ENCODE measurements around the gene SHE. TPM values are rescaled to one million over a fixed set of nuclear protein-coding genes. Genes with fewer than 3 reads are reported as not detected.

Gene SHE
- total and polyA plus RNA-seq, 2 donors (not counting 3 experiments of a cell fraction or from before 2014, with no cell fraction given): 30.1 to 52.7 TPM

- ChIA-PET POLR2A (interaction anchor here (0.5 kb wide), 1 partner anchor 616 kb away, joined by 3 read pairs; no protein-coding TSS in a partner anchor), CTCF (interaction anchor here (0.9 to 6.2 kb wide), 4 partner anchors 9 to 157 kb away, joined by 3 to 66 read pairs (median 26); no protein-coding TSS in a partner anchor)
- Histone ChIP-seq H3K4me1 (ENCODE audit: control insufficient read depth, extremely low read depth, insufficient read depth, low read length) (peaks cover 83% of the 10 kb centered on the region), H3K9me3 (replicated peaks; ENCODE audit: control insufficient read depth, insufficient read depth, low read length) (no peaks in the 10 kb centered on the region), H3K27ac (ENCODE audit: insufficient read depth, low read depth, low read length) (peak overlapping the region; percentile 89), H3K4me3 (replicated peaks in 1 of 3; ENCODE audit: insufficient read depth in 1 of 3, low read depth in 1 of 3, low read length in 3 of 3) (no peak overlapping the region), H3K9me1 (replicated peaks; ENCODE audit: control insufficient read depth, extremely low read depth, insufficient read depth, low read length) (no peaks in the 10 kb centered on the region), H3K36me3 (ENCODE audit: control insufficient read depth in 2 of 2, extremely low read depth in 1 of 2, insufficient read depth in 2 of 2, low read length in 2 of 2) (peaks cover 6 to 17% of the 10 kb centered on the region in 2 experiments), H3K9ac (replicated peaks; ENCODE audit: extremely low read depth, insufficient read depth, low read length) (peak overlapping the region; percentile 33), H3K79me2 (ENCODE audit: control insufficient read depth, insufficient read depth, low read length) (peaks cover 41% of the 10 kb centered on the region), H3K27me3 (ENCODE audit: control insufficient read depth in 2 of 2, insufficient read depth in 2 of 2, low read length in 2 of 2) (no peaks in the 10 kb centered on the region), H2AFZ (ENCODE audit: low read depth, low read length) (no peak overlapping the region), H4K20me1 (replicated peaks; ENCODE audit: control insufficient read depth, extremely low read depth, insufficient read depth, low read length) (no peaks in the 10 kb centered on the region), H3K4me2 (ENCODE audit: insufficient read depth, low read length) (no peak overlapping the region)
- no peak for FAIRE-seq
- DNase-seq (ENCODE audit: low read depth, low spot score): no peak
- dilution Hi-C loops (cut with MboI; ENCODE audit: extremely low pct_ligation_motif_present, low sequenced_read_pairs) (no loop called here), intact Hi-C loops (cut with micrococcal nuclease) (loop anchor here (10.0 kb wide), 1 partner anchor 243 kb away; no protein-coding TSS in a partner anchor)
- no peak for TF ChIP-seq GATA2 (IDR thresholded peaks at IDR 0.05; ENCODE audit: insufficient read depth, insufficient read length, low read depth, low read length)
- no TSS peak for BruUV-seq (replicated peaks)
Observed at GRCh38 chr1:154492115-154492514, 10.1 kb downstream of the SHE start.

- Histone ChIP-seq H4K20me1 (replicated peaks; ENCODE audit: control insufficient read depth, extremely low read depth, insufficient read depth, low read length) (no peaks in the 10 kb centered on the region), H3K4me2 (ENCODE audit: insufficient read depth, low read length) (peak overlapping the region; percentile 59), H3K4me3 (replicated peaks in 1 of 3; ENCODE audit: insufficient read depth in 1 of 3, low read depth in 1 of 3, low read length in 3 of 3) (no peak overlapping the region), H3K27ac (ENCODE audit: insufficient read depth, low read depth, low read length) (peak overlapping the region; percentile 35), H3K9ac (replicated peaks; ENCODE audit: extremely low read depth, insufficient read depth, low read length) (no peak overlapping the region), H3K79me2 (ENCODE audit: control insufficient read depth, insufficient read depth, low read length) (peaks cover 41% of the 10 kb centered on the region), H3K36me3 (ENCODE audit: control insufficient read depth in 2 of 2, extremely low read depth in 1 of 2, insufficient read depth in 2 of 2, low read length in 2 of 2) (peaks cover 6 to 21% of the 10 kb centered on the region in 2 experiments), H3K27me3 (ENCODE audit: control insufficient read depth in 2 of 2, insufficient read depth in 2 of 2, low read length in 2 of 2) (no peaks in the 10 kb centered on the region), H3K4me1 (ENCODE audit: control insufficient read depth, extremely low read depth, insufficient read depth, low read length) (peaks cover 83% of the 10 kb centered on the region), H3K9me3 (replicated peaks; ENCODE audit: control insufficient read depth, insufficient read depth, low read length) (no peaks in the 10 kb centered on the region), H3K9me1 (replicated peaks; ENCODE audit: control insufficient read depth, extremely low read depth, insufficient read depth, low read length) (no peaks in the 10 kb centered on the region), H2AFZ (ENCODE audit: low read depth, low read length) (no peak overlapping the region)
- BruUV-seq (replicated peaks): no TSS peak
- DNase-seq (ENCODE audit: low read depth, low spot score) (peak; percentile 49), FAIRE-seq (no peak)
- ChIA-PET CTCF (interaction anchor here (0.5 to 5.2 kb wide), 6 partner anchors 10 to 156 kb away, joined by 3 to 50 read pairs (median 6); no protein-coding TSS in a partner anchor), POLR2A (interaction anchor here (0.7 kb wide), 1 partner anchor 69 kb away, joined by 4 read pairs; no protein-coding TSS in a partner anchor)
- intact Hi-C loops (cut with micrococcal nuclease) (loop anchor here (10.0 kb wide), 1 partner anchor 244 kb away; no protein-coding TSS in a partner anchor), dilution Hi-C loops (cut with MboI; ENCODE audit: extremely low pct_ligation_motif_present, low sequenced_read_pairs) (no loop called here)
- TF ChIP-seq GATA2 (IDR thresholded peaks at IDR 0.05; ENCODE audit: insufficient read depth, insufficient read length, low read depth, low read length) (peak; percentile 74), EZH2 (IDR thresholded peaks at IDR 0.05; ENCODE audit: borderline replicate concordance, low read depth, low read length, severe bottlenecking) (no peak), POLR2AphosphoS5 (IDR thresholded peaks at IDR 0.05; ENCODE audit: insufficient read depth, low read depth, low read length) (peak; percentile 43)
Observed at GRCh38 chr1:154490317-154490716, 11.9 kb downstream of the SHE start.
